Gastroesophageal sphincter (tissue), 4 donors: ENCODE data around the gene CFAP410. TPM values are rescaled to one million over a fixed set of nuclear protein-coding genes. Genes with fewer than 3 reads are reported as not detected.

Experiments used
- ATAC-seq: fragments of 150-250 bp; one replicate; pipeline ENCODE4 v1.9.1; 2016; ENCODE audit warnings: mild to moderate bottlenecking, moderate library complexity
- H3K27ac ChIP-seq, 4 donors: fragments of 200-600 bp; sonication (generic) in 3 of 4; 1 replicate in 3 of 4; 2 replicates in 1 of 4; pipeline ENCODE4 v1.5.1; 2016 to 2019
- H3K27me3 ChIP-seq: fragments of 200-600 bp; sonication (generic); one replicate; pipeline ENCODE4 v1.5.1; 2019
- H3K36me3 ChIP-seq, 2 donors: fragments of 200-600 bp; sonication (generic); one replicate each; pipeline ENCODE4 v1.5.1; 2019; ENCODE audit warnings: control low read depth in 1 of 2
- H3K4me1 ChIP-seq, 3 donors: fragments of 200-600 bp; sonication (generic); 1 replicate in 2 of 3; 2 replicates in 1 of 3; pipeline ENCODE4 v1.5.1; 2016 to 2019; ENCODE audit warnings: control low read depth in 2 of 3
- H3K4me3 ChIP-seq, 2 donors: fragments of 200-600 bp; sonication (generic); one replicate each; pipeline ENCODE4 v1.5.1; 2019; ENCODE audit warnings: mild to moderate bottlenecking in 1 of 2, moderate library complexity in 1 of 2
- H3K9me3 ChIP-seq, 3 donors: fragments of 200-600 bp; sonication (generic); one replicate each; pipeline ENCODE4 v1.5.1; 2017 to 2019; ENCODE audit warnings: control low read depth in 2 of 3
- EP300 ChIP-seq: sonication (generic); formaldehyde crosslinking; IDR thresholded peaks from one replicate; pipeline ENCODE4 v1.6.1; 2017; ENCODE audit warnings: antibody characterized with exemption, mild to moderate bottlenecking
- POLR2A ChIP-seq, 2 donors: fragments of 450-650 bp; IDR thresholded peaks; one replicate each; pipeline ENCODE4 v1.6.1; 2017; ENCODE audit warnings: antibody characterized with exemption in 2 of 2, mild to moderate bottlenecking in 2 of 2, moderate library complexity in 1 of 2
- POLR2AphosphoS5 ChIP-seq: sonication (generic); formaldehyde crosslinking; IDR thresholded peaks from one replicate; pipeline ENCODE4 v1.6.1; 2017; ENCODE audit warnings: antibody characterized with exemption
- WGBS, 2 donors: methylation state at CpG; one replicate each; pipeline ENCODE4 v1.1.5; 2018; ENCODE audit warnings: low coverage in 1 of 2; 5-methylcytosine and 5-hydroxymethylcytosine counted together
- total RNA-seq, 4 donors: library from RNA; depleted of rRNA; stranded (reverse); fragments of >200 nt; gene quantifications; one replicate each; pipeline ENCODE4 v1.1.0, GENCODE V29; 2016
- TF ChIP-seq, protein P1 (sequence below), 4 experiments: fragments of 200-600 bp in 2 of 4; fragments of 450-650 bp in 2 of 4; sonication (generic) in 1 of 4; IDR thresholded peaks; one replicate each; pipeline ENCODE4 v1.5.1; 2017 to 2019; ENCODE audit warnings: antibody characterized with exemption in 4 of 4, mild to moderate bottlenecking in 2 of 4, moderate library complexity in 2 of 4

Gene CFAP410
- total RNA-seq, 4 donors from 2014 or later, result 26.2 to 35.0 (median 30.2) TPM

DNA sequence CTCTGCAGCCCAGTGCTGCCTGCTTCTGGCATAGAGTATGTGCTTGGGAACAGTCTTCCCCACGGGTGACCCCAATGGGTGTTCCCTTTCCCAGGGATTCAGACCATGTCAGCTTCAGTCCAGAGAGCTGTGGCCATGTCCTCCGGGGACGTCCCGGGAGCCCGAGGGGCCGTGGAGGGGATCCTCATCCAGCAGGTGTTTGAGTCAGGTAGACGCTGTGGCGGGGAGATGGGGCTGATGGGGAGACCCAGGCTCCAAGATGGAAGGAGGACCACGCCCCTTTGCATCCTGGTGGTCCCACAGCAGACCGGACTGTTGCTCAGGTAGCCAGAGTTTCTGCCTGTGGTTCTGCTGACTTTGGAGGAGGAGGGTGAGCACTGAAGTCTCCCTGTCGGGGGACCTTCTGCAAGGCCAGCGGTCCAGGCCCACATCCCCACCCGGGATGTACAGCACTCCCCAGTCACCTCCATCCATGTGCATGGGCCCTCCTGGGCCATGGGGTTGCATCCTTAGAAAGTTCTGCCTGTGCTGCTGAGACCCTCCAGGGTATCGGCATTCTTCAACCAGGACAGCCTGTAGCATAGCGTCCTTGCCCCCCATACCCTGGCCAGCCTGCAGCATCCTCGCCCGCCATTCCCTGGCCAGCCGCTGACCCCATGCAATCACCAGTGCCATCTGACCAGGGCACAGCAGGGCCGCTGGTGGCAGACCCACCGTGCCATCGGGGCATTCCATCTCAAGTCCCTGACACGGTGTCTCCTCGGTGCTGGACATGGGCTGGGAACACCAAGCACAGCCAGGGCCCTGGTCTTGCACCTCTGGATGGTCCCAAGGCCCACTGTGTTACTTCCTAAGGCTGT lies 50.7 kb downstream of the CFAP410 start:
- peaks cover 0 to 11% (median 0%) of the 10 kb centered on the region in 3 donors for H3K4me1 ChIP-seq
- 73 to 93% methylated on average over 3 to 5 of the region's 23 CpGs for WGBS, 2 donors
- no peaks in the 10 kb centered on the region for H3K9me3 ChIP-seq
- H3K4me3 ChIP-seq, result no peak overlapping the region
- no peak for ATAC-seq
- no peak for TF ChIP-seq POLR2AphosphoS5
- TF ChIP-seq, protein P1, sequence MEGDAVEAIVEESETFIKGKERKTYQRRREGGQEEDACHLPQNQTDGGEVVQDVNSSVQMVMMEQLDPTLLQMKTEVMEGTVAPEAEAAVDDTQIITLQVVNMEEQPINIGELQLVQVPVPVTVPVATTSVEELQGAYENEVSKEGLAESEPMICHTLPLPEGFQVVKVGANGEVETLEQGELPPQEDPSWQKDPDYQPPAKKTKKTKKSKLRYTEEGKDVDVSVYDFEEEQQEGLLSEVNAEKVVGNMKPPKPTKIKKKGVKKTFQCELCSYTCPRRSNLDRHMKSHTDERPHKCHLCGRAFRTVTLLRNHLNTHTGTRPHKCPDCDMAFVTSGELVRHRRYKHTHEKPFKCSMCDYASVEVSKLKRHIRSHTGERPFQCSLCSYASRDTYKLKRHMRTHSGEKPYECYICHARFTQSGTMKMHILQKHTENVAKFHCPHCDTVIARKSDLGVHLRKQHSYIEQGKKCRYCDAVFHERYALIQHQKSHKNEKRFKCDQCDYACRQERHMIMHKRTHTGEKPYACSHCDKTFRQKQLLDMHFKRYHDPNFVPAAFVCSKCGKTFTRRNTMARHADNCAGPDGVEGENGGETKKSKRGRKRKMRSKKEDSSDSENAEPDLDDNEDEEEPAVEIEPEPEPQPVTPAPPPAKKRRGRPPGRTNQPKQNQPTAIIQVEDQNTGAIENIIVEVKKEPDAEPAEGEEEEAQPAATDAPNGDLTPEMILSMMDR (IDR thresholded peaks at IDR 0.05), result no peak
- peaks cover 73% of the 10 kb centered on the region for H3K27me3 ChIP-seq
- H3K36me3 ChIP-seq, result no peaks in the 10 kb centered on the region
- H3K27ac ChIP-seq, result no peak overlapping the region

DNA sequence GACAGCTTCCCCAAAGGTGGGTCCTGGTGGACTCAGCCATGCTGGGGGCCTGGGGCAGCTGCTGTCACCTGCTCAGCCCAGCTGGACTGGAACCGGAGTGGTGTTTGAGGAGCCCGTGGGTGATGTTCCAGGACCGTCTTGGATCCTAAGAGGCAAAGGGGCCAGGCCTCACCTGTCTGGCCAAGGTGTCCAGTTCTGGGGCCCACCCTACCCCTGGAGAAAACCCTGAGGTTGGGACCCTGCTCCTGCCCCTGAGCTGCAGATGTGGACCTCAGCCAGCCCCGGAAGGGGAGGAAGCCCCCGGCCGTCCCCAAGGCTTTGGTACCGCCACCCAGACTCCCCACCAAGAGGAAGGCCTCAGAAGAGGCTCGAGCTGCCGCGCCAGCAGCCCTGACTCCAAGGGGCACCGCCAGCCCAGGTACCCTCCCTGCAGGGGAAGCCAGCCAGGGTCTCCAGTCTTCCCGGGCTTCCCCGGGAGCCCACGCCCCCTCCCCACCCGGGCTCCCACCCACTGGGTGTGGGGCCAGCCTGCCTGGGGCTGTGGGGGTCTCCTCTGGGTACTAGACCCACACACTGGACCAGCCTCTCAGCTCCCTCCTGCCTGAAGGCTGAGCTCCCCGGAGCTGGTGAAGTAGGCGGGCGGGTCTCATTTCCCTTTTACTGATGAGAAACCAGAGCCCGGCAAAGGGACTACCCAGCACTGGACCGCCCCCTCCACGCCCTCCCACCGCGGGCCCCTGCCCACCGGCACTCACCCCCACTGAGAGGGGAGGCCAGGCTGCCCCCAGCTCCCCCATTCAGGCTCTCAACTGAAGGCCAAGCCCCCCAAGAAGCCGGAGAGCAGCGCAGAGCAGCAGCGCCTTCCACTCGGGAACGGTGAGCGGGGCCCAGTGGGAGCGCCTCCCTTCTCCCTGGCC lies 52.2 kb downstream of the CFAP410 start:
- no CpG with 5 or more reads among the region's 31 CpGs for WGBS, 2 donors
- H3K4me3 ChIP-seq, result no peak overlapping the region
- no peak overlapping the region for H3K27ac ChIP-seq
- H3K9me3 ChIP-seq, result no peaks in the 10 kb centered on the region
- TF ChIP-seq EP300 (no peak), POLR2A (IDR thresholded peaks at IDR 0.05) (no peak), POLR2AphosphoS5 (no peak)
- TF ChIP-seq, protein P1 (IDR thresholded peaks at IDR 0.05), result no peak
- H3K4me1 ChIP-seq, result peaks cover 0 to 11% (median 0%) of the 10 kb centered on the region in 3 donors
- H3K36me3 ChIP-seq, result no peaks in the 10 kb centered on the region
- peaks cover 61% of the 10 kb centered on the region for H3K27me3 ChIP-seq
- ATAC-seq, result no peak

DNA sequence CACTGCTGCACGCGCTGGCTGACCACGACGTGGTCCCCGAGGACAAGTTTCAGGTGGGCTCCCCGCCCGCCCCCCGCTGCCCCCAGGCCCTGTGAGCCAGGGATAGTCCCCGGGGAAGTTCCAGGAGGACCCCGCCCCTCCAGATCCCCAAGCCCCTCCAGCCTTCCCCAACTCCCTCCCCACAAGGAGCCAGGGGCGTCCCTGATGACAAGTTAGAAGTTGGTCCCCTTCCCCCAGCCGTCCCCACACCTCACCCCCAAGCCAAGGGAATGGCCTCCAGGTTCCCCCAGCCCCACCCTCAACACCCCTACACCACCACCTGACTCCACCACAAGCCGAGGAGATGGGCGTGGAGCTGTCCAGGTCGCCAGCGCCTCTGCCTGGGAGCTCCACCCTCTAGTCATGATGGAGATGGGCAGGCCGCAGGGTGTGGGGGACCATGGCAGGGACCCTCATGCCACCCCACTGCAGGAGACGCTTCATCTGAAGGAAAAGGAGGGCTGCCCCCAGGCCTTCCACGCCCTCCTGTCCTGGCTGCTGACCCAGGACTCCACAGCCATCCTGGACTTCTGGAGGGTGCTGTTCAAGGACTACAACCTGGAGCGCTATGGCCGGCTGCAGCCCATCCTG lies 53.0 kb downstream of the CFAP410 start:
- H3K27me3 ChIP-seq, result peaks cover 61% of the 10 kb centered on the region
- H3K4me3 ChIP-seq, result peak overlapping the region in 1 of 2 donors; percentile 34
- H3K36me3 ChIP-seq, result no peaks in the 10 kb centered on the region
- H3K27ac ChIP-seq, result no peak overlapping the region
- H3K4me1 ChIP-seq, result peaks cover 0 to 11% (median 0%) of the 10 kb centered on the region in 3 donors
- WGBS, 2 donors, result no CpG with 5 or more reads among the region's 21 CpGs
- ATAC-seq, result no peak
- TF ChIP-seq EP300, result no peak
- no peak for TF ChIP-seq POLR2A (IDR thresholded peaks at IDR 0.05)
- TF ChIP-seq POLR2AphosphoS5, result no peak
- TF ChIP-seq, protein P1 (IDR thresholded peaks at IDR 0.05), result no peak
- no peaks in the 10 kb centered on the region for H3K9me3 ChIP-seq

DNA sequence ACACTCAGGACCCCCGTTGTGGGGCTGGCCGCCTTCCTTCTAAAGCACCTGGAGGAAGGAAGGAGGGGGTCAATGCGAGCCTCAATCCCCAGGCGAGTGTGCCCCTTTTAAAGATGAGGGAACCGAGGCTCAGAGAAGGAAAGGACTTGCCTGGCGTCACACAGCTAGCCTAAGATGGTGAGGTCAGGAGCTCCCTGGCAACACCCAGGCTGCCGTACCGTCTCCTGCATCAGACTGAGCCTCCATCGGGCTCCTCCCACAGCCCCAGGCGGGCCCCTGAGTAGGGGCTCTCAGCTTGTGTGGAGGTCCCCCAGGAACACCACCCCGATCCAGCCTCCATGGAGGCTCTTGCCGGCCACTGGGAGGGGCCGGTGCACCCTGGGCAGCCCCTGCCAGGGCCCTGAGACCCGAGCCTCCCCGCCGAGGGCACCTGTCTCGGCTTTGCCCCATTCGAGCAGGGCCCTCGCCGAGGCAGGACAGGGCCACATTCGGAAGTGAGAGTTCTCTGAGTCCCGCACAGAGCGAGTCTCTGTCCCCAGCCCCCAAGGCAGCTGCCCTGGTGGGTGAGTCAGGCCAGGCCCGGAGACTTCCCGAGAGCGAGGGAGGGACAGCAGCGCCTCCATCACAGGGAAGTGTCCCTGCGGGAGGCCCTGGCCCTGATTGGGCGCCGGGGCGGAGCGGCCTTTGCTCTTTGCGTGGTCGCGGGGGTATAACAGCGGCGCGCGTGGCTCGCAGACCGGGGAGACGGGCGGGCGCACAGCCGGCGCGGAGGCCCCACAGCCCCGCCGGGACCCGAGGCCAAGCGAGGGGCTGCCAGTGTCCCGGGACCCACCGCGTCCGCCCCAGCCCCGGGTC lies 53.8 kb downstream of the CFAP410 start, which contains the start of gene AIRE:
TSS of gene AIRE (plus strand) at position 739 of the 855 bp plus-strand sequence. CDS start 131 bp downstream, outside the sequence.
- peaks cover 0 to 11% (median 0%) of the 10 kb centered on the region in 3 donors for H3K4me1 ChIP-seq
- no peak within 1 kb of the TSS for H3K27ac ChIP-seq
- peak within 1 kb of the TSS in 1 of 2 donors; percentile 34 for H3K4me3 ChIP-seq
- H3K9me3 ChIP-seq, result no peaks in the 10 kb centered on the region
- peaks cover 61% of the 10 kb centered on the region for H3K27me3 ChIP-seq
- WGBS, 2 donors, result 88% methylated on average over 5 of the region's 56 CpGs; no CpG with 5 or more reads in 1 of the 2 donors
- no peak for ATAC-seq
- TF ChIP-seq, protein P1 (IDR thresholded peaks at IDR 0.05), result no peak
- TF ChIP-seq EP300 (no peak), POLR2AphosphoS5 (no peak), POLR2A (IDR thresholded peaks at IDR 0.05) (no peak)
- no peaks in the 10 kb centered on the region for H3K36me3 ChIP-seq
